Measurements from ENCODE around the gene NFAM1.
A peak's percentile ranks its signal among the peaks of the same experiment; 100 is the strongest.

NFAM1 gene, protein sequence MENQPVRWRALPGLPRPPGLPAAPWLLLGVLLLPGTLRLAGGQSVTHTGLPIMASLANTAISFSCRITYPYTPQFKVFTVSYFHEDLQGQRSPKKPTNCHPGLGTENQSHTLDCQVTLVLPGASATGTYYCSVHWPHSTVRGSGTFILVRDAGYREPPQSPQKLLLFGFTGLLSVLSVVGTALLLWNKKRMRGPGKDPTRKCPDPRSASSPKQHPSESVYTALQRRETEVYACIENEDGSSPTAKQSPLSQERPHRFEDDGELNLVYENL
- total RNA-seq, result 28.2 to 164 (median 83.1) reads per million in 18 experiments

DNA sequence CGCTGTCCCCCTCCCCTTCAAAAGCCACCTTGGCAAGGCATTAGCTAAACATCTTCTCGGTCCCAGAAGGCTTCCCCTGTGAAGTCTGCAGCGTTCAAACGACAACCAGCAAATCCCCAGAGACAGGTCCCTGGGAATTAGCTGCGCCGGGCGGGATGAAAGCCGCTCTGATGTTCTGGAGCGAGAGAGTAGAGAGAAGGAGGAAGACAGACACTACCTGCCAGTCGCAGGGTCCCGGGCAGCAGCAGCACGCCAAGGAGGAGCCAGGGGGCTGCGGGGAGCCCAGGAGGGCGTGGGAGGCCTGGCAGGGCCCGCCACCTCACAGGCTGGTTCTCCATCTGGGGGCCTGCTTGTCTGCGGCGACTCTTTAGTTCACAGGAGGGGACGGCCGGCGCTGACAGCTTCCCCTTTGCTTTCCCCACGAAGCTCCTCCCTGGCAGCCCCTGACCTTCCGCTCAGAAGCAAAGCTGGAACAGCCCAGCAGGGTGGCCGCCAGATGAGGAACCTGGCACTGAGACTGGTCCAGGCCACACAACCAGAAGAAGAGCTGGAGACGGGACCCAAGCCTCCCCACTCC is at the start of gene NFAM1:
Gene NFAM1, minus strand, starts transcription at position 384 of the 577 bp plus-strand sequence. Its CDS starts 46 bp downstream, at position 338.
- peak; percentile 83 to 86 for DNase-seq

DNA sequence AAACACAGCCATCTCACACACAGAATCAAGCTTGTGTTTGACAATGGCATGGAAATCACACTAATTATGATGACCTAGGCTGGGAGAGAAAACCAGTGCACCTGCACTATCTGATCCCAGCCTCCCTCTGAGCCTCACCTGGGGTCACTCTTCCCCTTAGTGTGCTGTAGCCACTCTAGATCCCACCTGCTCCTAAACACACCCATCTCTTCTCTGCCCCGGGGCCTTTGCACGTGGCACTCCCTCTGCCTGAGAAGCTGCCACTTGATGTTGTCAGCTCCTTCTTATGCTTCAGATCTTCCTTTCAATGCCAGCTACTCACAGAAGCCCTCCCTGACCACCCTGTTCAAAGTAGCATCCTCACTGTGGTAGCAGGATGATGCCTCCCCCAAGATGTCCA is 42.9 kb upstream of the NFAM1 start:
- no peak for DNase-seq

DNA sequence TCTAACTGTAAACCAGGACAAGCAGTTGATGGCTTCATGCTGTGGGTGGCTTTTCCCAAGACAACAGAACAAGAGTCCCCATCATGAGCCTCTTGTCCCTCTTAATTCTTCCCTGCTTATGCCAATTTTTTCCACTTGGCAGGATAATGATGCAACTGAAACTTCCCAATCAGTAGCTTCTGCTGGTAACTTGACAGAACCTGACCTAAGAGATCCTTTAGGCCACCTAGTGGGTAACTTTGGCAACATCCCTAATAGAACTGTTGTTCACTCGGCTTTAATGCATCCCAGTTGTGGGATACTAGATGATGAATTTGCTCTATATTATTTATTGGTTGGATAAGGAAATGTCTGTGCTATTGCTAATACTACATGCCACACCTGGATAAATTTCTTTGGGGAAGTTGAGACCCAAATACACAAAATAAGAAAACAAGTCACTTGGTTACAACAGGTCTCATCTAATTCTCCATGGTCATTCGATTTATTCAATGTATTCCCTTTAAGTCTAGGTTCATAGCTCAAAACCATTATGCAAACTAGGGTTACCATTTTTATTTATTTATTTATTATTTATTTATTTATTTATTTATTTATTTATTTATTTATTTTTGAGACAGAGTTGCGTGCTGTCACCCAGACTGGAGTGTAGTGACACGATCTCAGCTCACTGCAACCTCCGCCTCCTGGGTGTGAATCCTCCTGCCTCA is 41.4 kb upstream of the NFAM1 start:
- peak; percentile 67 to 69 for DNase-seq

DNA sequence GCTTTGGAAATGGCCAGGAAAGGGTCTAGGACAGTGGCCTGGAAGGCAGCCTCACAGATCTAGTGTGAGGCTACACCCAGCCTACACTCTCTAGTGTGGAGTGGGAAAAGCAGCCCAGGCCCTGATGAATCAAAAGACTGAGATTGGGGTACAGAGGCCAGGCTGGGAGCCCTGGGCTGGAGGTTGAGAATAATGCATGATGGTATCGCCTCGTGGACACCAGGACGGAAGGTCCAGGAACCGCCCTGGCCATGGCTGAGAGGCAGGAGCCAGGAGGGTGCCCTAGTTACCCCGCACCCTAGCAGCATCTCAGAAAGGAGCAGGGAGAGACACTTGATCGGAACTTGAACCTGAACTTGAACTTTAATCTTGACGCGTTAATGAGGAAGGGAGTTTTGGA is 40.5 kb upstream of the NFAM1 start:
- DNase-seq, result no peak

DNA sequence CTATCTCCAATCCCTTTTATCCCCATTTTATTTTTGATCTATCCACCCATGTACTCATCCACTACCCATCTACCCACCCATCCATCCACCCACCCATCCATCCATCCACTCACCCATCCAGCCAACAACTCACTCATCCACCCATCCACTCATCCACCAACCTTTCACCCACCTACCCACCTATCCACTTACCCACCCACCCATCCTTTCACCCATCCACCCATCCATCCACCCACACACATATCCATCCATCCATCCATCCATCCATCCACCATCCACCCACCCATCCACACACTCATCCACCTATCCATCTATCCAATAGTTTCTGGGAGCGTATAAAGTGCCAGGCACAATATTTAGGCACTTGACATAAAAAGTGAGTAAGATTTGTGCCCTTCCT is 39.2 kb upstream of the NFAM1 start:
- no peak for DNase-seq

DNA sequence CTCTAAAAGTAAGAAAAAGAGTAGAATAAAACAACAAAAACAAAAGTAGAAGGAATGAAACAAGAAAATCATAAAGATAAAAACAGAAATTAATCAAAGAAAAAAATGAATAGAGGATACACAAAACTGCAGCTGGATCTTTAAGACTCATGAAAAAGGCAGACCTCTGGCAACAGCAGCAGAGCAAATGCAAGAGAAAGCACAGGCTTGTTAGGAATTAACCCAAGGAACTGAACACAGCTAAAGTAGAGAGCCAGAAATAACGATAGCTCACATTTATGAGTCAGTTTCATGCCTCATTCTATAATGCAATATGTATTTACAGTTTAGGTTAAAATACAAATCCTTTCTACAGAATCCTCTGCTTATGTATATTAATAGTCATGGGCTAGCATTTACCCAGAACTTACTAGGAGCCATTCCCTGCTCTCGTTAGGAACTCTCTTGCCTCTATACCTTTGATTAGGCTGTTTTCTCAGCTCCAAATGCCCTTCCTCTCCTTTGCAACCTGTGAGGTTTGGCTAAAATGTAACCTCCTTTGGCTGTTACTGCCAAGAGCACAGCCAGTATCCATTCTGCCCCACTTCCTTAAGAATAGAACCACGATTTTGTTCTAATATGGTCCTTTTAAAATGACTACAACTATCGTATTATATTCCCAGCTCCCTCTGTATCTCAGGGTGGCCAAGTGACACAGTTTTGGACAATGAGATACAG is 38.3 kb upstream of the NFAM1 start:
- DNase-seq, result no peak

DNA sequence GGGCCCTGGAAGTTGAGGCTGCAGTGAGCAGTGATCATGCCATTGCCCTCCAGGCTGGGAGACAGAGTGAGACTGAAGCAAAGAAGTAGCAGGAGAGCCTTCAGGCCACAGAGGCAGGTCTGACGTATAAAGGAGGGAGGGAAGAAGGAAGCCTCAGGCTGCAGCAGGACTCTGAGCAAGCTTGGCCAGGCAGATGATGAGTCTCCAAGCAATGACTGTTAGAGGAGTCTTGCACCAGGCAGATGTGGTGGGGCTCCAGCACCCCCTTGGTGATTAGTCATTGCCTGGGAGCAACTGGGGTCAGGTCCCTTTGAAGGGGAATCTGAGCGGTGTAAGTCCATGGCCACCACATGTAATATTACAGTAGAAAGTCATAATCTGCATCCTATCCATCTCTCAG is 36.6 kb upstream of the NFAM1 start:
- no peak for DNase-seq

DNA sequence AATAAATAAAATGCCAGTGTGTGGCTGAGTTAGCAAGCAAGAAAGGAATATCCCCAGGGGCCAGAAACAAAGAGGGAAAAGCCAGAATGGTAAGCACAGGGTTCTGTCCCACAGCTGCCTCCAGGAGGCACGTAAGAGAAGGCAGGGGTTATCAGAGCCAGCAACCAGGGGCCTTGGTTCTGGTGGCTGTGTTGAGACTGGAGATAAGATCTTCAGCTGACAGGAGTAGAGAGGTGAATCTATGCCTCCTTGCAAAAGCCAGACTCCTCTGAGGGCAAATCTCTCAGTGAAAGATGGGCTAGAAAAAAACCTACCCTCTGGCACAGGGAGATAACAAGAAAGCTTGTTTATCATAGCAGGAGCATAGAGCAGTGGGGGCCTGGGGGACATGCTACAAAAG is 29.8 kb upstream of the NFAM1 start:
- DNase-seq, result no peak

DNA sequence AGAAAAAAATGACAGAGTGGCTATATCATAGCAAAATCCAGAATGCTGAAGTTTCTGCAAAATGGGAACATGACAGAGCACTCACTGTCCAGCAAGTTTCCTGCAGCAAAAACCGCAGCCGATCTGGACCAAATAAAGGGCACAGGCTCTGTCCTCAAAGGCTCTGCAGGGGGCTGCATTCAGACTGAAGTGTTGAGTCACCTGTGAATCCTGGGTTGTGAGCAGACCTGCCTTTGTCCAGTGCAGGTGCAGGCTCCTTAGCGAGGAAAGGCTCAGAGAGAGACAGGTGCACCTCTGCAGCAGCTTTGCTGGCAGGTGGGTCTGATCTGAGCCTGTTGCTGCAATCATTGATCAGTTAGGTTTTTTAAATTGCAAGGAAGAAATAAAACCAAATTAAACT is 29.3 kb upstream of the NFAM1 start:
- no peak for DNase-seq

DNA sequence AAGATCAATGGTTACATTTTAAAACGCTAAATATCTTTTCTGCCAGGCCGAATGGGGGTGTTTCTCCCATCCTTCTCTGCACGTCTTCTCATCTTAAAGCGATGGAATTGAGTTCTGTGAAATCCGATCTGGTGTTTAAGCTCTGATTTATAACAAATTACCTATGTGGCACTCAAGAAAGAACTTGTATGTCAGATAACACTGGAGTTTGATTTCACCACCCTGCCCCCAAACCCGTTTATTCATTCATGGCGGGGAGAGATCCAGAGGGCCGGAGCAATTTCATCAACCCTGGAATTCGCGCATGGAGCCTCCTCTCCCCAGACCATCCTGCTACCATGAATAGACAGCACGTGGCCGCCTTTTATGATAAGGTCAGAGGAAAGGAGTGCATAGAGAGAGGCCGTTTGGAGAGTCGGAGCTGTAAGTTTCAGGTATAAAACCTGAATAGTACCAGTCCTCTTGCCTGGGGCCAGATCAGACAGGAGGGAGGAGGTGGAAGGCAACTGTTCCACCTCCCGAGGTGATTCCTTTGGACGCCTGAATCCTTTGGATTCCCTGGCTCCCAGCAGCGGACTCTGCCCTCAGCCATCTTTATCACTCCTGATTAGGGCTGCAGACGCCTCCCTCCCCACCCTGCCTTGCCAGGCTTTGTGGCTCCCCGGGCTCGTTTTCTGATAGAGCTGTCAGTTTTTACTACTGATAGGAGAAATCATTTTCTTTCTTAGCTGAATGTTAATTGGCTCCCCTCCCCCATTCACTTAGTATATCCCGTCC is 27.3 kb upstream of the NFAM1 start:
- no peak for DNase-seq

DNA sequence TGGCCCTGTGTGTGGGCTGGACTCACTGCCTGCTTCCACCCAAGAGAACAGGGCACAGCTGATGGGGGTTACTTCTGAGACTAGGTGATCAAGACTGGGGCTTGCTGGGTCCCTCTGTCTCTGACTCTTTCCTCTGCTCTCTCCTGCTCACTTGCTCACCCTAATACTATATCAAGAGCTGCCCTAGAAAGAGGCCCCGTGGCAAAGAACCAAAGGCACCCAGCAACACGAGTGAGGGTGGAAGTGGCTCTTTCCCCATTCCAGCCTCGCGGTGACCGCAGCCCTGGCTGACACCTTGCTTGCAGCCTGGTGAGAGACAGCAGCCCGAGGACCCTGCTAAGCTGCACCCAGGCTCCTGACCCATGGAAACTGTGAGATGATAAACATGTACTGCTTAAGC is 20.7 kb upstream of the NFAM1 start:
- DNase-seq, result no peak

DNA sequence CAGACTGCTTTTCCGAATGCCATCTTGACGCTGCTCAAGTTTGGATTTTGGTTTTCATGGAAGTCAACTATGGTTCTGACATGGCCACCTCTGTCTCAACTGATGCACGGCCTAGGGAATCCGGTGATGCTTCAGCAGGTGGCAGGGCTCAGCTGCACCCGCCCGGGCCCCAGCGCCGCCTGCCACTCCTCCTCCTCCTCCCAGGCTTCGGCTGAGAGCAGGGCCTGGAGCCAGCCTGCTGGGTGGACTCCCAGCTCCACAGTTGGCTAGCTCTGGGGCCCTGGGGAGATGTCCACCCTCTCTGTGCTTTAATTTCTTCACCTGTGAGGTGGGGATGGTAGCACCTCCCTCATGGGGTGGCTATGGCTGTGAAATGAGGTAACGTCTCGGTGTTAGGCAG is 20.3 kb upstream of the NFAM1 start:
- DNase-seq, result no peak

DNA sequence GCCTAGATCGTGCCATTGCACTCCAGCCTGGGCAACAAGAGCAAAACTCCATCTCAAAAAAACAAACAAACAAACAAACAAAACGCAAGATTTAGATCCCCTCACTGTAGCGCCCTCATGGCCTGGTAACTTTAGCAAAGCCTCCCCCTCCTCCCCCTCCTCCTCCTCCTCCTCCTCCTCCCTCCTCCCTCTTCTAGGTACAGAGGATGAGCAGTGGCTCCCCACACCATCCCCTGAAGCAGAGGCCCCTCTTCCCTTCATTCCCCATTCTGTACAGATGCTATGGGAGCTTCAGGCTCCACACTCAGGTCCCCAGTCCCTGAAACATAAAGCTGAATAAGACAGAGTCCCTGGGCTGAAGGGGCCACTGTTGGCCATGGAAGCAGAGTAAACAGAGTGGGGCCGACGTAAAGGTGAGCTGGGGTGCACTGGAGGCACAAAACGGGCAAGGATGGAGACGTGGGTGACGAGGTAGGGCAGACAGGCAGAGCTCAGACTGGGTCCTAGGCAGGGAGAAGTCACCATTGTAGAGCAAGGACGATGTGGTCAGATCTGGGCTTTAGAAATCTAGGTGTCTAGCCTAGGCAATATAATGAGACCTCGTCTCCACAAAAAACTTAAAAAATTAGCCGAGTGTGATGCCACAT is 19.4 kb upstream of the NFAM1 start:
- no peak for DNase-seq

DNA sequence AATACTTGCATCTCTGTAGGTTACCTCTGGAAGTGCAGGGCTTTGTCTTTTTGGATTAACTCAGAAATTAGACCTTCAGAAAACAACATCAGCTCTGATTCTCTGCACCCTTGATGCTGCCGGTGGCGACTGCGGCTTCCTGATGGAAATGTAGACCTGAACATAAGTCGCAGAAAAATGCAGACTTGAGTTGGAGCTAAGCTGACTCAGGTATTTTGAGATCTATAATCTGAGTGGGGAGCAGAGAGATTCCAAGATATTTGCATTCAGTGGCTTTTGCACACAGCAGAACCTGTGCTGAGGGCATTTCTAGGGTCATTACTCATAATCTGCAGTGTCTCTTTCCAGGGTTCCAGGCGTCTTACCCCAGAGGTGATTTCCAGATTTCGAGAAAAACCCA is 18.7 kb upstream of the NFAM1 start:
- no peak for DNase-seq

DNA sequence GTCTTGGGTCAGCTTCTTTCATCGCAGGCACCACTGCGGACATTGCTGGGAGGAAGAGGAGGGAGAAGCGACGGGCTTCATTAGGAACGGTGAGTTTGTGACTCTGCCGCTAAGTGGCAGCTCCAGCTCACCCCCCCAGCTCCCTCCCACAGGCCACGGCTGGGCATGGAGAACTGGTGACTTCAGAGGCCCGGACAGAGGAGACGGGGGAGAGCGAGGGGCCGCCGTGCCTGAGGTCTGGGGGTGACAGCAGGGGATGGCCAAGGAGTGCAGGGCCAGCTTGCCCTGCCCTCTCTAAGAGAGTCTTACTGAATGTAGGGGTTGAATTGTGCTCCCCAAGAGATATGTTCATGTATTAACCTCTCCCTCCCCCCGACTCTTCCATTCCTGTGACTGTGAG is 13.9 kb upstream of the NFAM1 start:
- DNase-seq, result no peak

DNA sequence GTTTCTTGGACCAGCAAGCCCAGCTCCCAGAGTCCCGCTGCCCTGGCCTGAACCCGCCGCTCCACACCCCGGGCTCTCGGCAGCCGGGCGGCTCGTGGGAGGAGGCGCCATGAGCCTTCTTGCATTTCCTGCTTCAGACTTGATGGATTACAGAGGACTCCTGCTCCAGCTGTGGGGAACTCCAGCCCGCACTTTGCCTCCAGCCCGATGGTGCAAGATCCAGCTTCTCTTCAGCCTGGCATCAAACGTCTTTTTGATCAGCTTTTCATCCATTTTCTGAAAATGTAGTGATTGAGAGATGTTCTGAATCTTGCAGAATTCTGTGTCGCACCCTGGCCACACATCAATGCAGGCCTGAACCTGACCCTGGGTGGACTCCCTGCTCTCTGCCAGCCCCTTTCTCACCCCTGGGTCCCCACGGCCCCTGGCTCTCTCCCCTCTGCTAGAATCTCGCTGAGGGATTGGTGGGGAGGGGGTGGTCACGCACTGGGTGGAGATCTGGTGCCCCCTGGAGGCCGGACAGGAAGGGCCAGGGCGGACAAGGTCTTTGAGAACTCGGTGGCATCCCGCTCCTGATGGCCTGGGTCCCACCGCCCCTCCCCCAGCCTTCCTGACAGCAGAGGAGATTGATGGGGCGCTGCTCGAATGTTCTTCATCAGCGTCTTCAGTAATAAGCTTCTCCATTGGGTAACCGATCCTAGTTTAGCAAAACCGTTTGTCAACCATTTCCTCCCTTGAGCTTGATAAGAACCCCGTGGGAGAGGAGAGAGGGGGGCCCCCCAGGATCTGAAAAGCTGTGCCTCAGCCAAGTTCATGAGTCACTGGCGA is 12.1 kb upstream of the NFAM1 start:
- peak; percentile 90 to 92 for DNase-seq

DNA sequence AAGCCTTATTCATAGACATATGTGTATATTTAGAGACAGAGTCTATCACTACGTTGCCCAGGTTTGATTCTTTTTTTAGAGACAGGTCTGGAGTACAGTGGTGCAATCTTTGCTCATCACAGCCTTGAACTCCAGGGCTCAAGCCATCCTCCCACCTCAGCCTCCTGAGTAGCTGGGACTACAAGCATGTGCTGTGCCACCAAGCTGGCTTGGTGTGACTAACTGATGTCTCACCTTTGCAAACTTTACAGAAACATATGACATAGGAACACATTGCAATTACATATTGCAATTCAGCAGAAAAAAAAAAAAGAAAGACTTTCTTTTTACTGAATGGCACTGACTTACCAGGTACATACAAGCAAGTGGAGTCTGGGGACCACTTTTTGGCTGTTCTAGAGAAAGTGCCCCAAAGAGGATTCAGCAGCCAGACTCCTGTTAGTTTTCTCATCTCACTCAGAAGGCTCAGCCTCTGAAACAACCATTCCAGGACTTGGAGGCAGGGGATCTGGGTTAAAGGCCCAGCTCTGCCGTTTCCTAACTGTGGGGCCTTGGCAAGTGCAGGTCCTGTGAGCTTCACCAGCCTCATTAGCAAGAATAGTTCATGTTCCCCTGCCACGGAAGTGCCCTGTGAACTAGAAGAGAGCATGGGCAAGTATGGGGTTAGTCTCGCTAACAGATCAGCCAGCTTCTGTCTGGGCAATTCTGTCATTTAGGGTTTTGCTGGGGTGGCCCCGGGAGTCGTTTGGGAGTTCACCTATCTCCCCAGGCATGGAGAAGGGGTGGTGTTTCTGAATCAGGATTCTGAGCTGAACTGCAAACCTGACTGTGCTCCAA is 11.3 kb upstream of the NFAM1 start:
- DNase-seq, result peak; percentile 4 to 14

DNA sequence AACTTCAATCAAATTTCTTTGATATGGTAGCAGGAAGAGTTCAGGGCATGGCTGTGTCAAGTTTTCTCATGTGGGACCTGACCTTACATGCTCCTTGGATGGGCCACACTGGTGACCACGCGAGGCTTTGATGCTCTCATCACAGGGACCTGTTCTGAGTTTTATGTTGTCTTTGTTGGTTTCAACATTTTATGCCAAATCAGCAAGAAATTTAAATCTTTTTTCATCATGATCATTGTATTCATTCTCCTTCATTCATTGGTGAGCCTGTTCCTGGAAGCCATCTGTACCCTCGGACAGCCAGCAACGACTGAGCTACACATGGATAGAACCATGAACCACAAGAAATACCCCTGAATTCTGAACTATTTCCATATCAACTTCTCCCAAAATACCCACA is 10.5 kb upstream of the NFAM1 start:
- DNase-seq, result no peak

DNA sequence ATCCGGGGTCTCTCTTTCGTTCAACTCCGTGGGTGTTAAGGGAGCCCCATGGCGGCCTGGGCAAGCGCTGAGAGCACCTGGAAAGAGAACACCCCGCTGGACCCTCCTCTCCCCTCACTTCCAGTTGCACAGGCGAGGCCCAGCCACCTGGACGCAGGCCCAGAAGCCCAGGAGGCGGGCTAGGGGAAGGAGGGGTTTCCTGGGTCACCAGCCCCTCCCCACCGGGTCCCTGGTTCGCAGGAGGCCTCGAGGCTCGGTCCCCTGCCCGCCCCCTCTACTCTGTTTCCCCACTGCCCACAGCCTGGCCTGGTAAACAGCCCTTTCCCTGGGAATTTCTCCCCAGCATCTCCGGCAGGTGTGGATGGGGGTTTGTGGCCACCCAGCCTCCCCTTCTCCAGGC is 8.5 kb upstream of the NFAM1 start:
- DNase-seq, result no peak
